NT2/D1 (cell line): Measurements from ENCODE around the gene XRN2.

ENCODE experiments used
- YY1 ChIP-seq: IDR thresholded peaks from 2 replicates; pipeline ENCODE4 v1.6.1; 2011; ENCODE audit not compliant: insufficient read length, insufficient read depth
- ZNF274 ChIP-seq: IDR thresholded peaks from 2 replicates; pipeline ENCODE4 v1.6.1; 2011; ENCODE audit warnings: mild to moderate bottlenecking, low read depth, low read length

DNA sequence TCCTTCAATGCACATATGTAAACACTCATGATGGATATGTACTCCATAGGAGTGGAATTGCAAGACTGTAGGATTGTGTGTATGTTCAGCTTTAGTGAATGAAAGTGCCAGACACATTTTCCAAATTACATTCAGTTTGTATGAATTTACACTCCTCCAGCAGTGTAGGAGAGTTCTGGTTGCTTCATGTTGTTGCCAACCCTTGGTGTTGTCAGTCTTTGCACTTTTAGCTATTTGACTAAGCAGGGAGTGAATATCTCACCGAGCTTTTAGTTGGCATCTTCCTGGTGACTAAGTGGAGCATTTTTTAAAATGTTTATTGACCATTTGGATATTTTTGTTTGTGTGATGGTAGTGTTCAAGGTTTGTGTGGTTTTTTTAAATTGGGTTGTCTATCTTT is 70.3 kb downstream of the XRN2 start:
- TF ChIP-seq ZNF274: no peak
- TF ChIP-seq YY1: no peak
